ENCODE measurements around the gene HSF4.

The HSF4 gene

DNA sequence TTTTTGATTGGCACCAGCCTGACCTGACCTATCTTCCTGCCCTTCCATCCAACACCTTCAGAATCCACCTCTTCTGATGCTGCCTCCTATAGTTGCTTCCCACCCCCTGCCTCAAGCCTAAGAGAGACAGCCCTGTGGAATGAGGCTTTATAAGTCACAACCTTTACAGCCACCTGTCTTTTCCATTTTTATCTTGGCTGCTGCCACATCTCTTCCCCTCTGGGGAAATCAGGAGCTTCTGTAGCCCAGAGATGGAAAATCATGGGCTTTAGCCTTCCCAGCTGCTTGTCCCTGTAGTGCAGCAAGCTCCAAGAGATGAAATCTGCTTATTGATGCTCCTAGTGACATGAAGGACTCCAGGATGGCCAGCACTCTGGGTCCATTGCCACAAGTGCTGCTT, 36.1 kb upstream of the HSF4 start:
- in situ Hi-C loops (cut with MboI; ENCODE audit: low pct_unique_long_range_greater_than_20kb, low sequenced_read_pairs, unreplicated experiment) = no loop called here
- no peak for DNase-seq (ENCODE audit: low spot score)
- TF ChIP-seq, protein P1, sequence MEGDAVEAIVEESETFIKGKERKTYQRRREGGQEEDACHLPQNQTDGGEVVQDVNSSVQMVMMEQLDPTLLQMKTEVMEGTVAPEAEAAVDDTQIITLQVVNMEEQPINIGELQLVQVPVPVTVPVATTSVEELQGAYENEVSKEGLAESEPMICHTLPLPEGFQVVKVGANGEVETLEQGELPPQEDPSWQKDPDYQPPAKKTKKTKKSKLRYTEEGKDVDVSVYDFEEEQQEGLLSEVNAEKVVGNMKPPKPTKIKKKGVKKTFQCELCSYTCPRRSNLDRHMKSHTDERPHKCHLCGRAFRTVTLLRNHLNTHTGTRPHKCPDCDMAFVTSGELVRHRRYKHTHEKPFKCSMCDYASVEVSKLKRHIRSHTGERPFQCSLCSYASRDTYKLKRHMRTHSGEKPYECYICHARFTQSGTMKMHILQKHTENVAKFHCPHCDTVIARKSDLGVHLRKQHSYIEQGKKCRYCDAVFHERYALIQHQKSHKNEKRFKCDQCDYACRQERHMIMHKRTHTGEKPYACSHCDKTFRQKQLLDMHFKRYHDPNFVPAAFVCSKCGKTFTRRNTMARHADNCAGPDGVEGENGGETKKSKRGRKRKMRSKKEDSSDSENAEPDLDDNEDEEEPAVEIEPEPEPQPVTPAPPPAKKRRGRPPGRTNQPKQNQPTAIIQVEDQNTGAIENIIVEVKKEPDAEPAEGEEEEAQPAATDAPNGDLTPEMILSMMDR (IDR thresholded peaks at IDR 0.05; ENCODE audit: extremely low read depth, insufficient read depth, missing control alignments) = no peak

DNA sequence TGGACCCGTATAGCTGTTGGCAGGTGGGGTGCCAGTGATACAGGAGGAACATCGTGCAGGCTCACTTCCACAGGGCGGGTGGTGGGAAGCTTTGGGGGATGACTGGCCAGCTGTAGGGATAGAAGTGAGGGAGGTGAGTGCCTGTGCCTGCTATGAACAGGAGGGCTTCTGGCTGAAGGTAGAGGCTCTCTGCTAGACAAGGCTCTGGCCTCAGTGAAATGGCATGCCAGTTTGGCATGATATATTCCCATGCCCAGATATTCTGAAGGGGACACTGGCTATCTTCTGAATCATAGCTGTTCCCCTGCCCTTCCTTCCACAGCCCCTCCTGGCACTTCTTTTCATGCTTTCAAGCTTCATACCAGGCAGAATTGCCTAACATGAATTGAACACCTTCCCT, 35.7 kb upstream of the HSF4 start:
- DNase-seq (ENCODE audit: low spot score) = no peak
- TF ChIP-seq, protein P1 (IDR thresholded peaks at IDR 0.05; ENCODE audit: extremely low read depth, insufficient read depth, missing control alignments) = no peak
- in situ Hi-C loops (cut with MboI; ENCODE audit: low pct_unique_long_range_greater_than_20kb, low sequenced_read_pairs, unreplicated experiment) = no loop called here

DNA sequence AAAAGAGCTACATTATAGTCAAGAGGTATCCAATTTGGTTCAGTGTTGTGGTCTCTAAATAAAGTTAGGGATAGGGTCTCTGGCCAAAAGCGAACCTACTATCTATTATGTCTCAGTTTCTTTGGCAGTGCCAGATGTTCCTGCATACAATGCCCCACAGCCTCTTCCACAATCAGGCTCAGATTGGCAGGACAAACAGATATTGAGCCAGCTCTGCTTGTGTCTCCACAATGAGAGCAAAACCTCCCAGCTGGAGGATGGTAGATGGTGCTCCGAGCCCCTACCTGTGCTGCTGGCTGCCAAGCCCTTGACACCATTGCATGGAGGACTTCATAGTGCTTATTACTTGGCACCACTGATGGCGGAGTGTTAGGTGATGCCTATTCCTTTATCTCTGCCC, 35.1 kb upstream of the HSF4 start:
- DNase-seq (ENCODE audit: low spot score) = no peak
- in situ Hi-C loops (cut with MboI; ENCODE audit: low pct_unique_long_range_greater_than_20kb, low sequenced_read_pairs, unreplicated experiment) = no loop called here
- TF ChIP-seq, protein P1 (IDR thresholded peaks at IDR 0.05; ENCODE audit: extremely low read depth, insufficient read depth, missing control alignments) = no peak

DNA sequence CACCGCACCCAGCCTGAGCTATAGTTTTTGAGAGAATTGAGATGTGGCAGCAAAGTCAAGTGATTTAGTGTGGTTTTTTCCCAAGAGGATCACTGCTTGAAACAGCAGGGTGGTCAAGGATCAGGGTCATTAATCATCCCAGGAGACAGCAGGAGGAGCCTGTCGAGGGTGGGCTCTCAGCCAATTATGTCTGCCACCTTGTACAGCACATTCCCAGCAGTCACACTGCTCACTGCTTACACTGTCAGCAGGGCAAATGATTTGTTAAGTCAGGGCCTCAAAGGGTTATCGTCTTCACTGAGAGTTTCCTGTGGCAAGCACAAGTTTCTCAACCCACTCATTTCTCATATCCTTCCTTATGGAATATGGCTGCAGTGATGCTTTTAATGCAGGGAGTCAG, 26.9 kb upstream of the HSF4 start:
- in situ Hi-C loops (cut with MboI; ENCODE audit: low pct_unique_long_range_greater_than_20kb, low sequenced_read_pairs, unreplicated experiment) = no loop called here
- TF ChIP-seq, protein P1 (IDR thresholded peaks at IDR 0.05; ENCODE audit: extremely low read depth, insufficient read depth, missing control alignments) = no peak
- DNase-seq (ENCODE audit: low spot score) = no peak

DNA sequence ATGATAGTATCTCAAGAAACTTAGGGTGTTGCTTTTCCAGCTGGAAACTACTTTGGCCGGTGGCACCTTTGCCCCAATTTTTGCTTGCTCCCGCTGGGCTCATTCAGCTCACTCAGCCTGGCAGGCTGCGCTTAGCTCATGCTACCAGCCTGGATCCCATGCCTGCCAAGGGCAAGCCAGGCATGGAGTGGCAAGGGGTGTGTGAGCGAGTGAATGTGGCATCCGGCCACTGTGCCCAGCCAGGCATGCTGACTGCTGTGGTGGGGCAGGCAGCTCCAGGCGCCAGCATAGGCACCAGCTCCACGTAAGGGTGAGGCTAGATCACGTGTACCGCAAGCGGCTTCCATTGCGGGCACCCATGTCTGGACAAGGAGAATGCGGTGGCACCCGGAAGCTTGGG, 23.2 kb upstream of the HSF4 start:
- in situ Hi-C loops (cut with MboI; ENCODE audit: low pct_unique_long_range_greater_than_20kb, low sequenced_read_pairs, unreplicated experiment) = no loop called here
- no peak for DNase-seq (ENCODE audit: low spot score)
- TF ChIP-seq, protein P1 (IDR thresholded peaks at IDR 0.05; ENCODE audit: extremely low read depth, insufficient read depth, missing control alignments) = no peak

DNA sequence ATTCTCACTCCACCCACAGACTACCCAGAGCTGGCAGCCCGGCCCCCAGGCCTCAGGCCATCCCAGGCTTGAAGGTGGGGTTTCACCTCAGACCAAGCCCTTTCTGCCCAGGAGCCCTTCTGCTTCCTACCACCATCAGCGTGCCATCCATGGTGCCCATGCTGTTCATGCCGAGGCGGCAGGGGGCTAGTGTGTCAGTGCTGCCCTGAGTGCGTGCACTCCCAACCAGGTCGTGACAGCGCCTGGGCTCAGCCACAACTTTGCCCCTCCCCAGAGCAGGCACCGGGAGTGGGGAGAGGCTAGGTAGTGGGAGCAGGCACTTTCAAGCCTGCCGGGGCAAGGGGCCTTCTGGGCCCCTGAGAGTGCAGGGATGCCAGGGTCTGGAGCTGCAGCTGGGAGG, 22.2 kb upstream of the HSF4 start:
- in situ Hi-C loops (cut with MboI; ENCODE audit: low pct_unique_long_range_greater_than_20kb, low sequenced_read_pairs, unreplicated experiment) = no loop called here
- DNase-seq (ENCODE audit: low spot score) = no peak
- TF ChIP-seq, protein P1 (IDR thresholded peaks at IDR 0.05; ENCODE audit: extremely low read depth, insufficient read depth, missing control alignments) = no peak

DNA sequence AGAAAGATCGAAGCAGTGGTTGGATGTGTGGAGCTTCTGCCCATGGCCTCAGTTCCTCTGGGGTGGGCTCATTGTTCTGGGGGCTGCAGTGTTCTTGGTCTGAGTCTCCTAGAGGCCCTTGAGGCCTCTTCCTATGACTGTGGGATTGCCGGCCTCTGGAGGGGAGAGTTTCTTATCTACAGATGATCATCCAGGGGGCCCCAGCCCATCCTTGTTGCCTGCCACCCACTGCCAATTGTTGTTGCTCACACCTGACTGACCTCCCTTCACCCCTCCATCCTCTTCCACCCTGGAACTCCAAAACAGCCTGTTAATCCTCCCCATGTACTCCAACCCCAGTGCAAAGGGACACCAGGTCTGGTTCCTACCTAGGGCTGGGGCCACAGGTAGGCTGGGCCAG, 19.6 kb upstream of the HSF4 start:
- in situ Hi-C loops (cut with MboI; ENCODE audit: low pct_unique_long_range_greater_than_20kb, low sequenced_read_pairs, unreplicated experiment) = no loop called here
- TF ChIP-seq, protein P1 (IDR thresholded peaks at IDR 0.05; ENCODE audit: extremely low read depth, insufficient read depth, missing control alignments) = no peak
- no peak for DNase-seq (ENCODE audit: low spot score)

Measured in GM13977 (cell line).